ENCODE measurements around the gene PYDC1. TPM values are rescaled to one million over a fixed set of nuclear protein-coding genes. Genes with fewer than 3 reads are reported as not detected.

PYDC1 gene
- total and polyA plus RNA-seq, 2 of the 13 experiments (the other 11 are each of a cell fraction or from before 2014, with no cell fraction given): not detected

DNA sequence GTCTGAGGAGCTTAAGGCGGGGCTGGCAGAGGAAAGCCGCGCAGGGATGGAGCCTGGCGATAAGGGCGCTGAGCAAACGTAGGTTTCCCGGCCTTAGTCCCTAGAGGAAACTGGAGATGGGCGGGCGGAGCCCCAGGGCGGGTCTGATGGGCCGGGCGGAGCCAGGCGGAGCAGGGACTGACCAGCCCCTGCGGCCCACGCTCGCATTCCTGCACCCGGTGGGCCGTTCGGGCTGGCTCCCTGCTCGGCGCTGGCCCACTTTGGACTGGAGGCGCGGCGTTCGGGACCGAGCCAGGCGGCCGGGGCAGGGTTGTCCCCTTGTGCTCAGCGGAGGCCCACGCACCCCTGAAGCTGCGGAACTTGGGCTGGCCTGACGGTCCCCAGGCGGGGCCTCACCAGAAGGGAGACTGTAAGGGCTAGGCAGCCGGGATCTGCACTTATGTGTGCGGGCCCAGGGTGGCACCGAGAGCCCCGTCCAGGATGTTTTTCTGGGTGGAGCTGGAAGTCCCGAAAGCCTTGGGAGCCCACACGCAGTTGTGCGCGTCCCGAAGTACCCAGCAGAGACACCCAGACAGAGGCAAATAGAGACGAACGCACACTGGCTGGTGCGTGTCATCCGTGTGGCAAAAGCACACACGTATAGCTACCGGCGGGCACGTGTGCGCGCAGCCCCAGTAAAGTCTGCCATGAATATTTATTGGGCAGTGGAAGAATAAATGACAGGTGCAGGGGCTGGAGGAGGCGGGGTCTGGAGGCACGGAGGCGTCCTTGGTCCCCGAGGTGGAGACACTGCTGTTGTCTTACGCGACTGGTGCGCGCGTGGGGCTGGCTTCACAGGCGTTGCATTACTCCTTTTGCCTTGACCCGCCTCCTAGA lies 1.4 kb downstream of the PYDC1 start (continued):
- TF ChIP-seq, protein P1, sequence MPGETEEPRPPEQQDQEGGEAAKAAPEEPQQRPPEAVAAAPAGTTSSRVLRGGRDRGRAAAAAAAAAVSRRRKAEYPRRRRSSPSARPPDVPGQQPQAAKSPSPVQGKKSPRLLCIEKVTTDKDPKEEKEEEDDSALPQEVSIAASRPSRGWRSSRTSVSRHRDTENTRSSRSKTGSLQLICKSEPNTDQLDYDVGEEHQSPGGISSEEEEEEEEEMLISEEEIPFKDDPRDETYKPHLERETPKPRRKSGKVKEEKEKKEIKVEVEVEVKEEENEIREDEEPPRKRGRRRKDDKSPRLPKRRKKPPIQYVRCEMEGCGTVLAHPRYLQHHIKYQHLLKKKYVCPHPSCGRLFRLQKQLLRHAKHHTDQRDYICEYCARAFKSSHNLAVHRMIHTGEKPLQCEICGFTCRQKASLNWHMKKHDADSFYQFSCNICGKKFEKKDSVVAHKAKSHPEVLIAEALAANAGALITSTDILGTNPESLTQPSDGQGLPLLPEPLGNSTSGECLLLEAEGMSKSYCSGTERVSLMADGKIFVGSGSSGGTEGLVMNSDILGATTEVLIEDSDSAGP (CRISPR knock-in tag; IDR thresholded peaks at IDR 0.05; ENCODE audit: borderline replicate concordance): peak; percentile 56; the same call in 1 of the 2 replicates
- TF ChIP-seq, protein P2, sequence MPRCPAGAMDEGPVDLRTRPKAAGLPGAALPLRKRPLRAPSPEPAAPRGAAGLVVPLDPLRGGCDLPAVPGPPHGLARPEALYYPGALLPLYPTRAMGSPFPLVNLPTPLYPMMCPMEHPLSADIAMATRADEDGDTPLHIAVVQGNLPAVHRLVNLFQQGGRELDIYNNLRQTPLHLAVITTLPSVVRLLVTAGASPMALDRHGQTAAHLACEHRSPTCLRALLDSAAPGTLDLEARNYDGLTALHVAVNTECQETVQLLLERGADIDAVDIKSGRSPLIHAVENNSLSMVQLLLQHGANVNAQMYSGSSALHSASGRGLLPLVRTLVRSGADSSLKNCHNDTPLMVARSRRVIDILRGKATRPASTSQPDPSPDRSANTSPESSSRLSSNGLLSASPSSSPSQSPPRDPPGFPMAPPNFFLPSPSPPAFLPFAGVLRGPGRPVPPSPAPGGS (CRISPR knock-in tag; IDR thresholded peaks at IDR 0.05): 0 out of 2 replicates have a peak, but pooled peaks have one; percentile 54
- TF ChIP-seq HNF4A (CRISPR knock-in tag; IDR thresholded peaks at IDR 0.05) (no peak), PHF8 (CRISPR knock-in tag; IDR thresholded peaks at IDR 0.05) (peak; percentile 39; the same call in 1 of the 2 replicates), ZNF121 (CRISPR knock-in tag; IDR thresholded peaks at IDR 0.05) (no peak), ZNF773 (CRISPR knock-in tag; IDR thresholded peaks at IDR 0.05; ENCODE audit: borderline replicate concordance) (no peak), ZNF883 (CRISPR knock-in tag; IDR thresholded peaks at IDR 0.05; ENCODE audit: not compliant biosample characterization) (peak; percentile 72), NFKB2 (CRISPR knock-in tag; IDR thresholded peaks at IDR 0.05; ENCODE audit: borderline replicate concordance) (peak; percentile 57; the same call in 1 of the 2 replicates), STAG1 (CRISPR knock-in tag; IDR thresholded peaks at IDR 0.05) (no peak), FOXA3 (CRISPR knock-in tag; IDR thresholded peaks at IDR 0.05) (no peak), NR2F6 (IDR thresholded peaks at IDR 0.05) (no peak), NR2F6 (CRISPR knock-in tag; IDR thresholded peaks at IDR 0.05) (no peak), MEF2D (CRISPR knock-in tag; IDR thresholded peaks at IDR 0.05) (no peak), ZNF598 (CRISPR knock-in tag; IDR thresholded peaks at IDR 0.05; ENCODE audit: borderline replicate concordance) (0 out of 2 replicates have a peak, but pooled peaks have one; percentile 27), ZNF777 (CRISPR knock-in tag; IDR thresholded peaks at IDR 0.05) (peak; percentile 36; the same call in 1 of the 2 replicates)
- TF ChIP-seq, protein P3, sequence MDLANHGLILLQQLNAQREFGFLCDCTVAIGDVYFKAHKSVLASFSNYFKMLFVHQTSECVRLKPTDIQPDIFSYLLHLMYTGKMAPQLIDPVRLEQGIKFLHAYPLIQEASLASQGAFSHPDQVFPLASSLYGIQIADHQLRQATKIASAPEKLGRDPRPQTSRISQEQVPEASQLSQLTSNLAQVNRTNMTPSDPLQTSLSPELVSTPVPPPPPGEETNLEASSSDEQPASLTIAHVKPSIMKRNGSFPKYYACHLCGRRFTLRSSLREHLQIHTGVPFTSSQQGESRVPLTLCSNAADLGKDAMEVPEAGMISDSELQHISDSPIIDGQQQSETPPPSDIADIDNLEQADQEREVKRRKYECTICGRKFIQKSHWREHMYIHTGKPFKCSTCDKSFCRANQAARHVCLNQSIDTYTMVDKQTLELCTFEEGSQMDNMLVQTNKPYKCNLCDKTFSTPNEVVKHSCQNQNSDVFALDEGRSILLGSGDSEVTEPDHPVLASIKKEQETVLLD (CRISPR knock-in tag; IDR thresholded peaks at IDR 0.05; ENCODE audit: low read depth): no peak
- TF ChIP-seq, protein P4, sequence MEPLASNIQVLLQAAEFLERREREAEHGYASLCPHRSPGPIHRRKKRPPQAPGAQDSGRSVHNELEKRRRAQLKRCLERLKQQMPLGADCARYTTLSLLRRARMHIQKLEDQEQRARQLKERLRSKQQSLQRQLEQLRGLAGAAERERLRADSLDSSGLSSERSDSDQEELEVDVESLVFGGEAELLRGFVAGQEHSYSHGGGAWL (CRISPR knock-in tag; IDR thresholded peaks at IDR 0.05): no peak; the same call in 1 of the 2 replicates
- TF ChIP-seq, protein P5, sequence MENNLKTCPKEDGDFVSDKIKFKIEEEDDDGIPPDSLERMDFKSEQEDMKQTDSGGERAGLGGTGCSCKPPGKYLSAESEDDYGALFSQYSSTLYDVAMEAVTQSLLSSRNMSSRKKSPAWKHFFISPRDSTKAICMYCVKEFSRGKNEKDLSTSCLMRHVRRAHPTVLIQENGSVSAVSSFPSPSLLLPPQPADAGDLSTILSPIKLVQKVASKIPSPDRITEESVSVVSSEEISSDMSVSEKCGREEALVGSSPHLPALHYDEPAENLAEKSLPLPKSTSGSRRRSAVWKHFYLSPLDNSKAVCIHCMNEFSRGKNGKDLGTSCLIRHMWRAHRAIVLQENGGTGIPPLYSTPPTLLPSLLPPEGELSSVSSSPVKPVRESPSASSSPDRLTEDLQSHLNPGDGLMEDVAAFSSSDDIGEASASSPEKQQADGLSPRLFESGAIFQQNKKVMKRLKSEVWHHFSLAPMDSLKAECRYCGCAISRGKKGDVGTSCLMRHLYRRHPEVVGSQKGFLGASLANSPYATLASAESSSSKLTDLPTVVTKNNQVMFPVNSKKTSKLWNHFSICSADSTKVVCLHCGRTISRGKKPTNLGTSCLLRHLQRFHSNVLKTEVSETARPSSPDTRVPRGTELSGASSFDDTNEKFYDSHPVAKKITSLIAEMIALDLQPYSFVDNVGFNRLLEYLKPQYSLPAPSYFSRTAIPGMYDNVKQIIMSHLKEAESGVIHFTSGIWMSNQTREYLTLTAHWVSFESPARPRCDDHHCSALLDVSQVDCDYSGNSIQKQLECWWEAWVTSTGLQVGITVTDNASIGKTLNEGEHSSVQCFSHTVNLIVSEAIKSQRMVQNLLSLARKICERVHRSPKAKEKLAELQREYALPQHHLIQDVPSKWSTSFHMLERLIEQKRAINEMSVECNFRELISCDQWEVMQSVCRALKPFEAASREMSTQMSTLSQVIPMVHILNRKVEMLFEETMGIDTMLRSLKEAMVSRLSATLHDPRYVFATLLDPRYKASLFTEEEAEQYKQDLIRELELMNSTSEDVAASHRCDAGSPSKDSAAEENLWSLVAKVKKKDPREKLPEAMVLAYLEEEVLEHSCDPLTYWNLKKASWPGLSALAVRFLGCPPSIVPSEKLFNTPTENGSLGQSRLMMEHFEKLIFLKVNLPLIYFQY (CRISPR knock-in tag; IDR thresholded peaks at IDR 0.05; ENCODE audit: borderline replicate concordance): peak; percentile 79; the same call in 1 of the 2 replicates
- TF ChIP-seq, protein P6, sequence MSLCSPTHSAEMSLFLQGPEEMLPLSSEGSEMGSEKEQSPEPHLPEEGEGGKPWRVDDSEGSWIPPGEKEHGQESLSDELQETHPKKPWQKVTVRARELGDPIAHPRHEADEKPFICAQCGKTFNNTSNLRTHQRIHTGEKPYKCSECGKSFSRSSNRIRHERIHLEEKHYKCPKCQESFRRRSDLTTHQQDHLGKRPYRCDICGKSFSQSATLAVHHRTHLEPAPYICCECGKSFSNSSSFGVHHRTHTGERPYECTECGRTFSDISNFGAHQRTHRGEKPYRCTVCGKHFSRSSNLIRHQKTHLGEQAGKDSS (CRISPR knock-in tag; IDR thresholded peaks at IDR 0.05; ENCODE audit: borderline replicate concordance, low read depth): 0 out of 2 replicates have a peak, but pooled peaks have one; percentile 33

All from HepG2 (cell line).